AG09309 (cell line): Measurements from ENCODE around the gene MCM9.
A peak's percentile ranks its signal among the peaks of the same experiment; 100 is the strongest.

ENCODE experiments used
- DNase-seq: peaks from one replicate; pipeline ENCODE4 v3.0.0-alpha.2; 2010; ENCODE audit warnings: low read depth
- H3K4me3 ChIP-seq: 2 replicates; pipeline ENCODE4 v1.5.1; 2011; ENCODE audit warnings: mild to moderate bottlenecking, low read depth, low read length, moderate library complexity; ENCODE audit not compliant: control insufficient read depth
- CTCF ChIP-seq: IDR thresholded peaks from 2 replicates; pipeline ENCODE4 v1.5.1; 2011; ENCODE audit warnings: mild to moderate bottlenecking, low read depth, low read length, inconsistent platforms; ENCODE audit not compliant: insufficient read depth, control insufficient read depth; ENCODE audit errors: missing control alignments

Gene MCM9

DNA sequence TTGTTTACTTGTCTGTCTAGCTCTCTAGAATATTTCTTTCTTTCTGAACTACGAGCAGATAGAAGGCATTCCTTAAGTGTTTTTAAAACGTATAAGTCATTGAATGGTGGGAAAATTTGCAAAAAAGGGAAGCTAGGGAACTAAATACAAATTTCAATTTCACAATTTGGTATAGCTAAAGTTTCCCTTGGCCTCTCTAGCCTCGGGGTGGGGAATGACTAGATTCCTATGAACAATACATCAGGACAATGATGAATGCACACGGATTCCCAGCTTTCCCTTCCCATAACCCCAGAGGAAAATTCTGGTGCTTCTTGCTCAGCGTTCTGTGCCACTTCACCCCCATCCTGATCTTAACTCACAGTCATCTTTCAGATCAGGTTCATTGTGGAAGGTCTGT is 154.3 kb downstream of the MCM9 start:
- no peak for TF ChIP-seq CTCF
- no peak for DNase-seq
- no peak overlapping the region for H3K4me3 ChIP-seq

DNA sequence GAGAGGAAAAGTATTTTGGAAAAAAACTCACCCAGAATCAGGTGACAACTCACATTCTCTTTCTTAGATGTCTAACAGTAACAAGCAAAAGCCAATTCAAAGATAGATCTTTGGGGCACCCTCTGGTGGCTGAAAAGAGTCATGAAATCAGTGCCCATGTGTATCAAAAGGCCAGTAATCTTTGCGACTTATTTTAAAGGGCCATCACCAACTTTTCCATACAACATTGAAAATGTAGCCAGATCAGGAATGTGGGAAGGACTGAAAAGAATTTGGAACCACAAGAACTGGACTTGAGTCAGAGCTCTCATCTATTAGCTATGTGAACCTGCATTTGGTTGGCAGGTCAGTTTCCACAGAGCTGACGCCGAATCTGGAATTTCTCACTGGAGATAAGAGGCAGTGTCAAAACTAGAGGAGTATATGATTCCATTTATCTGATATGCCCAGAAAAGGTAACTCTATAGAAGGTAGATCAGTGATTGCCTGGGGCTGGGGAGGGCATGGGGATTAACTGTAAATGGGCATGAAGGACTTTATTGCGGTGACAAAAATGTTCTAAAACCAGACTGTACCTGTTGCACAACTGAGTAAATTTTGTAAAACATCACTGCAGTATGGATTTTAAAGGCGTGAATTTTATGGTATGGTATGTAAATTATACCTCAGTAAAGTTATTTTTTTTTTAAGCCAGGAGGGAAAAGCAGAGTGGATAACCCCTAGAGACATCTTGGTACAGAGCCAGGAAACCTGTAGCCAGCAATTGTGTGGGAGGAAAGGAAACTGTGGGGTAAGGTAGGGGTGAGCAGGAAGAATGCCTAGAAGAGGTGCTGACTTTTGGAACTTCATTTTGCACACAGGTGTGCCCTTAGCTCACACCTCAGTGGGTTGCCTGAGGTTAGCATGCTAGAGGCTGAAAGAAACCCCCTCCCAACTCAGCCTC is 158.1 kb downstream of the MCM9 start:
- no peak overlapping the region for H3K4me3 ChIP-seq
- DNase-seq: peak; percentile 53
- TF ChIP-seq CTCF: peak; percentile 74

DNA sequence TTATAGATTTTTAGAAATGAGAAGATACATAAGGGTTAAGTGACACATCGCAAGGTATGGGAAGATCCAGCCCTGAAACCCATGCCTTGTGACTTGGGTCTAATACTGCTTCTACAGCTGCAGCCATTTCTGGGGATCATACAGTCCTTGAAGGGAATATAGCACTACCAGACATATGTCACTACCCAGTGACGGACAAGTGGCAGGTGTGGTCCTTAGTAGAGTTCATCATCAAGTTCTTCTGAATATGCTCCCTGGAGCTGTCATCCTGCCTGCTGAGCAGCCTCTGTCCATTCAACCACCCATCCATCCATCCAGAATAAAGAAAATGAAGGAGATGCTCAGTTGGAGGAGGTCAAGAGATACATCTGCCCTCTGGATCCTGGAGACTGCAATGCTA is 159.6 kb downstream of the MCM9 start:
- TF ChIP-seq CTCF: no peak
- H3K4me3 ChIP-seq: no peak overlapping the region
- no peak for DNase-seq

DNA sequence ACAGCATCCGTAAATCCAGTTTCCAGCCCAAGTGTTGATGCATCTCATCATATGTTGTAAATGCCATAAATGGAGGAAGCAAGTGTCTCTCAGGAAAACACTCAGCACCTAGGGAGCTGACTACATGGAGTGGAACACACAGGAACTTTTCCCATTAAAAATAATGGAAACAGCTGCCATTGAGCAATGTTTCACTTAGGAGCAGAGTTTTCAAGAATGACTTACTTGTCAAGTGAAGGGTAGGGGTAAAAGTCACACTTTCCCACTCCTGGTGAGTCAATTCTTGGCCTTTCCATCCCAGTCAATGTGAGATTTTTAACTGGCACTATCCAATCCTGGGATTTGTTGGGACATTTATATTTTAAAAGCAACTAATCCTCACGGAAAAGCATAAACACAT is 160.4 kb downstream of the MCM9 start:
- H3K4me3 ChIP-seq: no peak overlapping the region
- no peak for DNase-seq
- TF ChIP-seq CTCF: no peak

- no peak for TF ChIP-seq CTCF
- DNase-seq: no peak
- H3K4me3 ChIP-seq: no peak overlapping the region
Observed at GRCh38 chr6:118772886-118773285, 162.1 kb downstream of the MCM9 start.

DNA sequence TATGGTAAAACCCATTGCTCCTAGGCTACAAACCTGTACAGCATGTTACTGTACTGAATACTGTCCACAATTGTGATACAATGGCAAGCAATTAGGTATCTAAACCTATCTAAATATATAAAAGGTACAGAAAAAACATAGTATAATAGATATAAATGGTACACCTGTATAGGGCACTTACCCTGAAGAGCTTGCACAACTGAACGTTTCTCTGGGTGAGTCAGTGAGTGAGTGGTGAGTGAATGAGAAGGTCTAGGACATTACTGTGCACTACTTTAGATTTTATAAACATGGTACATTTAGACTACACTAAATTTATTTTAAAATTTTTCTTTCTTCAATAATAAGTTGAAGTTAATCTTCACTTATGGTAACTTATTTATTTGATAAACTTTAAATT is 163.7 kb downstream of the MCM9 start:
- no peak overlapping the region for H3K4me3 ChIP-seq
- no peak for DNase-seq
- no peak for TF ChIP-seq CTCF

DNA sequence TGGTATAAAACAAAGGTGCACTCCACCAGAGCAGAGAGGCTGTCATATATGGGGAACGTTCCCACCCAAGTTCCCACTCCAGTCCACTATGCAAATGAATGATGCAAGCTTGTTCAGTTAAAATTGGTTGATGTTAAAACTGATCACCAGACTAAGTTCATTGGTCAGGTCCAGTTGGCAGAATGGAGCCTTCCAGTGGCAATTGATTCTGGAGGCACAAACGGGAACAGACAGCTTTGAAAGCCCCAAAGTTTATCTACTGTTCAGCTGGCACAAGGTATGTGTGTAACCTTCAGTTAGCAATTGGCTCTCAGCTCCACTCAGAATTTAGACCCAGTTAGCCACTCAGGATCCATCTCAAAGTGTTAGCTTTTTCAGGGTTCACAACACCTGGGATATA is 164.1 kb downstream of the MCM9 start:
- no peak overlapping the region for H3K4me3 ChIP-seq
- DNase-seq: no peak
- no peak for TF ChIP-seq CTCF
